Raji (cell line): ENCODE data around the gene SLIT3.

Experiments
- POLR2A ChIP-seq: IDR thresholded peaks from 2 replicates; pipeline ENCODE4 v1.6.1; 2011; ENCODE audit warnings: low read depth, low read length, control low read depth; ENCODE audit not compliant: insufficient read depth

The SLIT3 gene

DNA sequence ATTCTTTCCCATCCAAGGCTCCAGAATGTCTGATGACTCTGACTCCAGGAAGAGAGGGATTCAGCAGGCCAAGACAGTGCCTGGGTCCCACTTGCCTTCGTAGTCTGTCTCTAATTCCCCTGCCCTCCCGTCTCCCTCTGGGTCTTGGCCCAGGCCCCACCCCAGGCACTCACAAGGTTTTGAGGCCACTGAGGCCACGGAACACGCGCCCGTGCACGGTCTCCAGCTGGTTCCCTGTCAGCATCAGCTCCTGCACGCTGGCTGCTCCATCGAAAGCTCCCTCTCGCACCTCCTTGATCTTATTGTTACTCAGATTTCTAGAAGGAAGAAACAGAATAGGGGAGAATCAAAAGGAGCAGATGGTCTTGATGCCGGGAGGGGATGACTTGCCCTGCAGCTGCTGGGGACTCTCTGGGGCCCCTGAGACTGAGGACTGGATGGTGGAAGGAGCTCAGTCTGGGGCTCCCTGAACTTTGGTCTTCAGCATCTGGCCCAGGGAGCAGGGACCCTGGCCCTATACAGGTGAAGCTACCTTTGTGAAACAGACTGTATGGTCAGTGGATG, 547.2 kb downstream of the SLIT3 start:
- no peak for TF ChIP-seq POLR2A

DNA sequence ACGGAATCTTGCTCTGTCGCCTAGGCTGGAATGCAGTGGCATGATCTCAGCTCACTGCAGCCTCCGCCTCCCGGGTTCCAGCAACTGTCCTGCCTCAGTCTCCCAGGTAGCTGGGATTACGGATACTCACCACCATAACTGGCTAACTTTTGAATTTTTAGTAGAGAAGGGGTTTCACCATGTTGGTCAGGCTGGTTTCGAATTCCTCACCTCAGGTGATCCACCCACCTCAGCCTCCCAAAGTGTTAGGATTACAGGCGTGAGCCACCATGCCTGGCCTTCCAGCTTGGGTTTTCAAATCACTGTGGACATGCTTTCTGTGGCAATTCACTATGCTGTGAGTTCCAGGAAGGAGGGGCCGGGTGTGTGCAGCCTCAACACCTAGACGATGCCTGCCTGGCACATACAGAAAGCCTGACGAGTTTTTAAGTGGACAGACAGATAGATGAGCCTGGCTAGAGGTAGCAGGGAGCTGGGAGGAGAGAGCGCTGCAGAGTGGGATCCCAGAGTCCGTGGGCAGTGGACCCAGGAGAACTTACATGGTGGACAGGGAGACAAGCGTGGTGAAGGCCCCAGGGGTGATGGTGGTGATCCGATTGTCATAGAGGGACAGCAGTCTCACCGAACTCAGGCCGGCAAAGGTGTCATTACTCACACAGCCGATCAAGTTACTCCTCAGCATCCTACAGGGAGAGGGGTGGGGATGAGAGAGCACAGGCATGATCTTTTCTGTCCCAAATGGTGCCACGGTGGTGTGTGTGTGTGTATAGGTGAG, 548.3 kb downstream of the SLIT3 start:
- TF ChIP-seq POLR2A: no peak

DNA sequence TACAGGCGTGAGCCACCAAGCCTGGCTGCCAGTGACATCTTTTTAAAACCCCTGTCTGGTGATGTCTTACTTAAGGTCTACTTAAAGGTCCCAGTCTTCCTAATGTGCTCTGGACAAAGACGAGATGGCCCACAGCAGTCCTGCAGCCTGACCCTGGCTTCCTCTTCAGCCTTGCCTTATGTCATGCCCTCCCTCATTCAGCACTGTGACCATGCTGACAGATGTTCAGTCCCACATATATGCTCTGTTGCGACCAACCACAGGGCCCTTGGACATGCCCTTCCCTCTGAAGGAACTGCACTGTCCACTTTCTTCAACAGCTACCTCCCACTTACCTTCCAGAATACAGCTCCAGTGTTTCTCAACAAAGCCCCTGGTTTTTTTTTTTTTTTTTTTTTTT, 548.9 kb downstream of the SLIT3 start:
- no peak for TF ChIP-seq POLR2A

DNA sequence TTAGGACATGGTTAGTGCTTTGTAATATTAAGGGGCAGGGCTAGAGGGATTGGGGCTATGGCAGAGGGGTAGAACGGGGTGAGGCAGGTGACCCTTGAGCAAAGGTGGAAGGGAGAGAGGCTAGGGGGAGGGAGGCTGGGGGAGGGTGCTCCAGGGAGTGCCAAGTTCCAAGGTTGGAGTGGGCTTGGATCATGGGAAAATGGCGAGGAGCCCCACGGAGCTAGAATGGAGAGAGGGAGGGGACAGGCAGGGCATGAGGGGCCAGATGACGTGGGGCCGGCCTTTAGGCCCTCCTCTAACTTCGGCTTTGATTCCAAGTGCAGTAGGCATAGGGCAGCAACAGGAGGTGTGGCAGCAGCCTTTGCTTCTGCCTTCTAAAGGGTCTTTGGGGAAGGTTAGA, 550.0 kb downstream of the SLIT3 start:
- TF ChIP-seq POLR2A: no peak

DNA sequence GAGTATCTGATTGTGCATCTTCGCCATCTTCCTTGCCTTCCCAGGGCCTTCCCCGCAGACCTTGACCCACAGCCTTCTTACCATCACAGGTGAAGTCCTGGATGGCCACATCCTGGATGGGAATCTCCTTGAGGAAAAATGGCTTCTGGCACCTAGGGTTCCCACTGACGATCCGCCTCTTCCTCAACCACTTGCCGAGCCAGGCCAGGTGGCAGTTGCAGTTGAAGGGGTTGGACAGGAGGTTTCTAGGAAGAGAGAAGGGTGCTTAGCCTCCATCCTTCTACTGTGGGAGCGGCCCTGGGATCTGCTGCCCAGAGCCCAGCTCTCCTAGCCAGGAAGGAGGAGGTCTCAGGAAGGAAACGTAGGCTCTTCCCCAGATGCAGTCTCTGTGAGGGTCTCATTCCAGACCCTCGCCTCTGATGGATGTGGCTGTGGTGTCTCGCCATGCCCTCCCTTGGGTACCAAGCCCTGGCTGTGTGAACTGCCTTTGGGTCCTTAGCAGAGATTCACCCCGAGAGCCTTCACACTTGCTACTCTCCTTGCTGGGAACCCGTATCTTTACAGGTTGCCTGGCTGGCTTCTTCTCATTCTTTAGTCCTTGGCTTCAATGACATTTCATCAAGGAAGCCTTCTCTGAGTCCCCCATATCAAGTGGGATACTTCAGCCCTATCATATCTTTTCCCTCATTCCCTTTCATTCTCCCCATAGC, 551.4 kb downstream of the SLIT3 start:
- no peak for TF ChIP-seq POLR2A

DNA sequence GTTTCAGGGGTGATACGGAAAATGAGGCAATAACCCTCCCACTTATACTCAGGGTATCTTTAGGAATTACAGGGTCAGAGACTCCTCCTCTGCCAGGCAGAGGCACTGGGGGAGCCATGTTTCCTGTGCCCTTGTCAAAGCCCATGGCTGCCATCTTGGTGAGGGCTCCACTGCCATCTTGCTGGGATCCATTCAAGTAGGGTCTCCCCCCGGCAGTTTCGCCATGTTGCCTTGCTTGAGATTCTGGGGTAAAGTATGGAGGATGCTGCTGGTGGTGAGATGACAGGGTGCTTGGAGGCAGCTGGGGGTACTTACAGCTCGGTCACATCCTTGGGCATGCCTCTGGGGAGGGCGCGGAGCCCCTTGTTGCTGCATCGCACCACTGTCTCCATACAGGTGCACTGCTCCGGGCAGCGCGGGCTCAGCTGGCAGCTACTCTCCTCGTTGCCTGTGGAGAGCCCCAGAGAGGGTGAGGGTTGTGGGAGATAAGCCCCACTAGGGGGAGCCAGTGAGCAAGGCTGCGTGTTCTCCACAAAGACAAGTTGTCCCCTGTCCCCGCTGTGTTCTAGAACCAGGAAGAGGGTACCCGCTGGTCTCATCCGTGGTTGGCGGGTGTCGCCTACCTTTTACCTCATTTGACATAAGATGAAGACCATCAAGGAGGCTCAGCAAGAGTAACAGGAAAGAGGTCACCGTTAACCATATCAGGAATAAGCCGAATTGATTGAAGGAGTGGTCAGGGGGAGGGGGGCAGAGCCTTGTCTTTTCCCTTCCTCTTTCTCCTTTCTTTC, 552.8 kb downstream of the SLIT3 start:
- TF ChIP-seq POLR2A: no peak

DNA sequence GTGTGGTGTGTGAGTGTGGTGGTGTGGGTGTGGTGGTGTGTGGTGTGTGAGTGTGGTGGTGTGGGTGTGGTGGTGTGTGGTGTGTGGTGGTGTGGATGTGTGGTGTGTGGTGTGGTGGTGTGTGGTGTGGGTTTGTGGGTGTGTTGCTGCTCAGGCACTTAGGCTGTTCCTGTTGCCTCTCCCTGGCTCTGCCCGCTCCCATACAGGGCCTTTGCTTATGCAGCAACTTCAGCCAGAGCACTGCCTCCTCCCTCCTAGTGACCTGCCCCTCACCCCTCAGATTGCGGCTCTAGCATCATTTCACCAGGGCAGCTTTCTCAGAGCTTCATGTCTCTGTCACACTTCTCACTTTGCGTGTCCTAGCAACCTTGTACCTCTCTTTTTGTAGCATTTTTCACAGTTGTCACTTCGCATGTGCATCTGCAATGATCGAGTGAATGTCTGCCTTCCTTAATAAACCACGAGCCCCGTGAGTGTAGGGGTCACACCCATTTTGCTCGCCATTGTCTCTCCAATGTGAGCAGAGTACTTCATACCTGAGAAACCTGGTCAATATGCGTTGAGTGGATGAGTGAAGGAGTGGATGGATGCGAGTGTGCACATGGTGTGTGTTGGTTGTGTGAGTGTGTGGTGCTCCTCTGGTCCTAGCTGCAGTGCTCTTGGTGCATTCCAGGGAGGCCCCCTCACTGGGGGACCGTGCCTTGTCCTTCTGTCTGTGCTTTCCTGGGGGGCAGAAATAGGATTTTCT, 553.9 kb downstream of the SLIT3 start:
- TF ChIP-seq POLR2A: no peak

DNA sequence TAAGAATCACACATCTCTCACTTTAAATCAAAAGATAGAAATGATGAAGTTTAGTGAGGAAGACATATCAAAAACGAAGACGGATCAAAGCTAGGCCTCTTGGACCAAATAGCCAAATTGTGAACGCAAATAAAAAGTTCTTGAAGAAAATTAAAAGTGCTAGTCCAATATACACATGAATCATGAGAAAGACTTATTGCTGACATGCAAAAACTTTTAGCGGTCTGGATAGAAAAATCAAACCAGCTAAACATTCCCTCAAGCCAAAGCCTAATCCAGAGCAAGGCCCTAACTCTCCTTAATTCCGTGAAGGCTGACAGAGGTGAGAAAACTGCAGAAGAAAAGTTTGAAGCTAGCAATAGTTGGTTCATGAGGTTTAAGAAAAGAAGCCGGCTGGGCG, 557.3 kb downstream of the SLIT3 start:
- no peak for TF ChIP-seq POLR2A

DNA sequence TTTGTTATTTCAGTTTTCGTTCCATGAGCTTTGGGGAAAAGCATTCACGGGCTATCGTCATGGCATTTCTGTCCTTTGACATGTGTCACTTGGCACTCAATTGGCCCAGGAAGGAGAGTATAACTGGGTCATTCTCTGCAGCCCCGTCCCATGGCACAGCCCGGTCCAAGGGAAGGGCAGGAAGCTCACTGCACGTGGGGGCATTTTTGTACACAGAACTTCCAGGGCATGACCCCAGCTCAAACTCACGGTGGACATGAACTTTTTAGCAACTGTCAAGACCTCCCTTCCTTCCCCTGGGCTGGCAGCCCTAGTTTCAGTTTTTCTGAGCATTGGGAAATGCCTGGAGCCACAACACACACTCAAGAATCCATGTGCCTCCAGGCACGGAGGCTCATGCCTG, 560.1 kb downstream of the SLIT3 start:
- TF ChIP-seq POLR2A: no peak

DNA sequence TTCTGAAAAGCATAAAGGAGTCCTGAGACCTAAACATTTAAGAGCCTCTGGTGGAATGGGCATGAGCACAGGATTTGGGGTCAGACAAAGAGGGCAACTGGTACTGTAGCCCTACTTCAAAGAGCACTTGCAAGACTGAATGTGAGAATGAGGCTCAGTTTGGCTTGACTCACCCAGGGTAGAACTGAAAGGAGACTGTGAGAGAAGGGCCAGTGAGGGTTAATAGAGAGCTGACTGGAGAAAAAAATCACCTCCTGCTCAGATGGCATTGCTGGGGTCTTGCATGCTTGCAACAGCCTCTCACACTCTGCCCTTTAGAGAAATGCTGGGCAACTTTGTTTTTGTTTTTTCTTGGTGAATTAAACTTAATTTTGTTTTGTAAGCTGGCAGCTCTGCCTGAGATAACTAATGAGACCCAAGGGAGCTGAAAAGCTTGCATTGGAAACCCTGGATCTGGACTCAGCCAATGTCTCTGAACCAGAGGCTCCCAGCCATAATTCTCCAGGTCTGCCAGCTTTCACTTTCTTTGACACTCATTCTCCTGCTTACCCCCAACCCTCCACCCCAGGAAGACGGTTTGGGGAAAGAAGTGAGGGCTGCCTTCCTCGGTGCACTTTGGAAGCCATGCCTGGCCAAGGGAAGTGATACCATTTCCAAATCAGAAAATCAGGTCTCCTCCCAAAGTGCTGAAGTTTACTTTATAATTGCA, 560.7 kb downstream of the SLIT3 start:
- no peak for TF ChIP-seq POLR2A

DNA sequence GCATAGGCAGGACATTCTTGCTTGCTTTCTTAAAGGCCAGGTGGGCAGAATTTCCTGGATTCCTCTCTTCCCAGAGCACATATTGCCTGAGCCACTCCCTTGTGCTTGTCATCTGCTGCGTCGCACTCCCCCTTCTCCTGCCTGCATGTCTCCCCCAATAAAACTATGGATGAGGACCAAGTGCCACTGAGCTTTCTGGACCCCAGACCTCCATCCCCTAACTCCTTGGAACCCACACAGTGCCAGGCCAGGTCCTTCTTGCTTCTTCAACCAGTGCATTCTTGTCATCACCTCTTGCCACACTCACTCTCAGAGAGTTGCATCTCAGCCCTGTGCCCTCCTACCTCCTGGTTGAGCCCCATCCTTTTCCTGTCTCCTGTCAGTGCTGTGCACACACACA, 563.9 kb downstream of the SLIT3 start:
- TF ChIP-seq POLR2A: no peak

DNA sequence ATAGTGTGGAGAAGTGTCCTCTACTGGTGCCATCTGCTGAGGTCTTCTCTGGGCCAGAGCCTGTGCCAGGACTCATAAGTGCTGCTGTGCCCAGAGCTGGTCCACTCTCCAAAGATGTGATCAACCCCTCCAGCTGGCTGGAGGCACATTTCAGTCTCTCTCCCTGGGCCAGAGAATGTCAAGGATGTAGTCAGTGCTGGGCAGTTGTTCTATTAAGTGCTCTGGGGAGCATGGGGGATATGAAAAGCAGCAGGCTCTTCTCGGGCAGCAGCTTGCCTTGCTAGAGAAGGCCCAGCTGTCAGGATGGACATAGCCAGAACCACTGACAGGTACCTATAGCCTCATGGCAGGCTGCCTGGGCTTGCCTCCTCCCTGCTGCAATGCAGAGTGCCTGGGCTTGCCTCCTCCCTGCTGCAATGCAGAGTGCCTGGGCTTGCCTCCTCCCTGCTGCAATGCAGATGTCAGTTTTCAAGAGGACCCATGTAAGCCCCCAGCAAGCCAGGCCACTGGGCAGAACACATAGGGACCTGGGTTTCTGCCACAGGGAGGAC, 564.6 kb downstream of the SLIT3 start:
- TF ChIP-seq POLR2A: no peak

DNA sequence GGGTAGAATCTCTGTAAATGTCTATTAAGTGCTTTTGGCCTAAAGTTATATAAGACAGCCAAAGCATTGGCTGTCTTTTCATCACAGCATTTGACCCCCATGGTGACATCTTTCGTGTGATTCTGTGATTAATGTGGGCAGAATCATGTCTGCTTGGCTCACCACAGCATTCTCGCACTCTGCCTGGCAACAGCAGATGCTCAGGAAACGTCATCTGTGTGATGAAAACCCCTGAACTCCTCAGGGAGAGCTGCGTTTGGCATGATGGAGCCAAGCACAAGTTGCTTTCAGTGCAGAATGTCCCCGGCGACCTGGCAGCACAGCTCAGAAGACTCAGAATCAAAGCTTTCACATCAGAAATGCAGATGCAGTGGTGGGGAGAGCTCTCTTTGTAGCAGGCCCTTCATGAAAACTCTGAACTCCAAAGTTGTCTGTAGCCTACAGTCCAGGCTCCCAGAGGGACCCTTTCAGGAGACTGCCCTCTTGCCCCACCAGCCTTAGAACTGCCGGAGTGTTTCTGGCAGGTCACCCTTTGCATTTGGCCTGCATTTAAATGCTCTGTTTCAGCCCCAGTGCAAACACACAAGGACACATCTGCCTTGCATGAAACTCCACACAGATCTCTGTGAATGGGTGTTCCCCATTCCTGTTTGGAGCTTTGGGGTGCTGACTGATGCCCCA, 566.2 kb downstream of the SLIT3 start:
- no peak for TF ChIP-seq POLR2A

DNA sequence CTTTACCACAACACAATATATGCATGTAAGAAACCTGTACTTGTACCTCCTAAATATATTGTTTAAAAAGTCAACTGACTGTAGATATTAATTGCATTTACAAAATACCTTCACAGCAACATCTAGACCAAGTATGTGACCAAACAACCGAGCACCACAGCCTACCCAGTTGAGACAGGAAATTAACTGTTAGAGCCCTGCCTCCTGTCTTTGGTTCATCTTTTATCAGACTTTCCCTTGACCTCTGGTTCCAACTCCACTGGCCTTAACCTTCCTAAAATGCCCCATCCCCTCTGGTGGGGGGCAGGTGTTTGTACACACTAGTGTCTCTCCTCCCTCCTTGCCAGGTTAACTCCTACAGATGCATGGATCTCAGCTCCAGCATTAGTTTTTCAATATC, 566.8 kb downstream of the SLIT3 start:
- no peak for TF ChIP-seq POLR2A
